NCI-H2227 treated with DMSO at 0.1 percent for 48 hours (cell line): ENCODE results near the gene DNAH17.

Experiments used
- DNase-seq: peaks from one replicate; lab custom pipeline; 2025; lab: John Stamatoyannopoulos, UW

The DNAH17 gene

DNA sequence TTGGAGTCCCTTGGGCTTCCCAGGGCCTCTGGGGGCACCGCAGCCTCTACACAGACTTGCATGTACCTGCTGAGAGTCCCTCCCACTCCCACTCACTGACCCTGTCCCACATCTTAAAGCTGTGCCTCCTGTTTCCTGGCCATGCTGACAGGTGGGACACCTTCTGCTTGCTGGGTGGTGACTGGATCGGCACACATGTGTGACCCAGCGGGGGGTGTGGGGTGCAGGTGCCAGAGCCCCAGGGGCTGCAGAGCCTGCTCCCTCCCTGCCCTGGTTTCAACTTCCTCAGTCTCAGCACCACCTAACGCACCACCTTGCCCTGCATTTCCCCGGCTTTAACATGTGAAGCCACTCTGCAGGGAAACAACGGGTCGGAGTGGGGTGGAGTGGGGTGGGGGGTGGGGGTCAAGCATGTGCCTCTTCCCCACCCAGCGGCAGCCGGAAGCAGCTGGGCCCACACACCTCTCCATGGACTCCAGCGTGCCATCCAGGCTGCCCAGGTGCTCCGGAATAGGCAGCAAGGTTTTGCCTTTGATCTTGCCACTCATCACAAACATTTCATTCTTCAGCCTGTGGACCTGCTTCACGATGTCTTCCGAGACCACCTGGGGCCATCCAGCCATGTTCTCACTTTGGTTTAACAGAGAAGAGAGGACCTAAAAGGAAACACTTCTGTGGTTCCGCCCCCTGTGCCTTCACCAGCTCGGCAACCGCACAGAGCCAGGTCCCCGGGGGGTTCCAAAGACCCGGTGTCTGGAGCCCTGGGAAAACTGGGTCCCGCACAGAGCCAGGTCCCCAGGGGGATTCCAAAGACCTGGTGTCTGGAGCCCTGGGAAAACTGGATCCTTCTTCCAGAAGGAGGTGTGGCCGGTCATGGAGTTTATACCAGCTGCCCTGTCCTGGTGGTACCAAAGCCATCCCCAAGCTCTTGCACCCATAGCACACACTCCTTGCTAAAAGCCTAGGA, 4.7 kb downstream of the DNAH17 start:
- no peak for DNase-seq

DNA sequence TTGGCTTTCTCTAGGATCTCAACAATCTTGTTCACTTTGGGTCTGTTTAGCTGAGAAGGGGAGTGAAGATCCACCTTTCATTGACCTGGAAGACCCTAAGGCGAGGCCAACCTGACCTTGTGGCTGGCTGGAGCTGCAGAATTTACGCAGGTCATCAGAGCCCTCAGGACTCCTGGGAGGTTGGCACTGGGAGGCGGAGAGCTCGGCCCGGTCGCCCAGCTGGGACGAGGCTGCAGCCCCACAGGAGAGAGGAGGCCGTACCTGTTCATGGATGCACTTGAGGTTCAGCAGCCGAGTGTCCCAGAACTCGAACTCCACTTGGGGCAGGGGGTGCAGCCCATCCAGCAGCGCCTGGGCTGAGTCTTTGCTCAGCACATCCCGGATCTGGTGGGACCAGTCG, 5.9 kb downstream of the DNAH17 start:
- DNase-seq, result no peak

DNA sequence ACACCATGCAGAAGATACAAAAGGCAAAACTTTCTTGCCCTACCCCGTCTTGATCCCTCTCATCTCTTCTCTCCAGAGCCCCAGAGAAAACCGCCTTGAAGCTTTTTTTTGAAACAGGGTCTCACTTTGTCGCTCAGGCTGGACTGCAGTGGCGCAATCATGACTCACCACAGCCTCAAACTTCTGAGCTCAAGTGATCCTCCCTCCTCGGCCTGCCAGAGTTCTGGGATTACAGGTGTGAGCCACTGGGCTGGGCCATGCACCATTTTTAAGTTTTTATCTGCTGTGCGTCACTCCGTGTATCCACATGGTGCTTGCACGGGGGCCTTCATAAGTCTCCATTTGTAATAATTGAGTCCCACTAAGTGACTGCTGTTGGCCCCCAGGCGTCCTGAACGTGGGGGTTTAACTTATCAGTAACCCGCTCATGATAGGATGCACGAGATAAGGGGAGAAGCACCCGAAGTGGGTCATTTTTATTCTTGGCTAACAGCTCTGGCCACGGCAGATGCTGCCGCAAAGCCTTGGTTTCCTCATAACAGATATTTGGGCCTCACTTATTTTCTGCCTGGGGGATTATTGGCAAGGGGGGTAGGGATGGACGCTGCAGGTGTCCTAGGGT, 8.6 kb downstream of the DNAH17 start:
- no peak for DNase-seq

DNA sequence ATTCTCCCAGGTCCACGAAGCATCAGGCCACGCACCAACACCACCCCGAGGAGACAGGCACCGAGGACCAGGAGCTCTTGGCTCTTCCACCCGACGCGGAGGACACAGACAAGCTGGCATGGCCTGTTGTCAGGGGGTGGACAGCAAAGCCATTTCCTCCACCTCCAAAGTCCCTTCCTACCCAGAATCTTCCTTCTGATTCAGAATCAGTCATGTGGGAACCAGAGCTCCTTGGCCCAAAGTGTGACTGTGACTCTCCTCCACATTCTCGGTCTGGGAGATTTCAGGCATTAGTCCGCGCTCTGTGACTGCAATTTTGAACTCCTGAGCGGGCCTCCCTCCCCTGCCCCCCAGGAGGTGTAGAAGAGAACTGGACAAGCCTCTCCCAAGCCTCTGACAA, 9.2 kb downstream of the DNAH17 start:
- DNase-seq, result no peak

DNA sequence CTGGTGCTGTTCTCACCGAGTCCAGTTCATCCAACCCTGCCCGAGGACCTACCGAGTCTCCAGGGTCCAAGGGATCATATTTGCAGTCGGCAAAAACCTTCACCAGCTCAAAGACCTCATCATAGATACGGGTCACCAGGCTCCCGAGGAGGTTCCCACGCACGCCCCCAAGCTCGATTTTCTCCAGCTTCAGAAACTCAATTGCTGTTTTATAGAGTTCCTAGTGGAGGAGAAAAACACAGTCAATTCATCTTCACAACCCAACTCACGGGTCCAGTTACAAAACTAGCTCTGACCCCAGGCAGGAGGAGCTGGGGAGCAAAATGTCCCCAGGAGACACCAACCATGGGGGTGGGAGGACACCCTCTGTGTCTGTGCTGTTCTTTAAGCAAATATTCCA, 10.2 kb downstream of the DNAH17 start:
- no peak for DNase-seq

DNA sequence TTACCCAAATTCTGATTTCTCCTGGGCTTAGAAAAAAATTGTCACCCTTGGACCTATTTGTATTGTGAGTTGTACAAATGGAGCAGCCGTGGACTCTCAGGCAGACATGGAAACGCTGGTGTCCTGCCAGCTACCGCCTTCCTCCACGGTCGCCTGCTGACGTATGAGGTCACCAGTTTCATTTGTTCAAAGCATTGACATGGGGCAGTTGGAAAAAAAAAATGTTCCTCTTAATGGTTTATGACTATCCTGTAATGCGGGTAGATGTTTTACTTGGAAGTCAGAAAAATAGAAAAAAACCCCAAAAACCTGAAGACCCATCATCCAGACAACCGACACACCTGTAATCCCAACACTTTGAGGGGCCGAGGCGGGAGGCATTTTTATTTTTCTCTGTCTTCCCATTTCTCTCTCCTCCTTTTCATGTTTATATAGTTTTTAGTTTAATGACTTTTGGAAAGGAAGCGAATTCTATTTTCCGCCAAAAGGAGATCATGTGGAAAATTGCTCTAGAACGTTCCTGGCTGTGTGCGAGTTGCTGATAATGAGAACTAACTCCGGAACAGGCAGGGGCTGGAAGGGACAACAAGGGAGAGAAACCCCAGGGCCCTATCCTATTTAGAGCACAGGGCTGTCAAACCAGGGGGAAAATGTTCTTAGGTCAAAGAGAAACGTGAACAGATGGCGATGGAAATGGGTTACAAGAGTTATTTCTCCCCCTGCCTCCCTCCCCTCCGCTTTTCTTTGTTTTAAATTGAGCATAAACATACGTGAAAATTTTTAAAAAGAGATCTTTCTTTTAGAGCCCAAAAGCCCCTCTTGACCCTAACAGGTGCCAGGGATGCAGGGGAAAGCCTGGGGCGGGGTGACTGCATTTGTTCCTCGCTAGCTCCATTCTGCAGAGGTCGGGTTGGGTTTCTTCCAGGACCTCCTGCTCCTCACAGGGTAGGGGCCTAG, 13.7 kb downstream of the DNAH17 start:
- no peak for DNase-seq

DNA sequence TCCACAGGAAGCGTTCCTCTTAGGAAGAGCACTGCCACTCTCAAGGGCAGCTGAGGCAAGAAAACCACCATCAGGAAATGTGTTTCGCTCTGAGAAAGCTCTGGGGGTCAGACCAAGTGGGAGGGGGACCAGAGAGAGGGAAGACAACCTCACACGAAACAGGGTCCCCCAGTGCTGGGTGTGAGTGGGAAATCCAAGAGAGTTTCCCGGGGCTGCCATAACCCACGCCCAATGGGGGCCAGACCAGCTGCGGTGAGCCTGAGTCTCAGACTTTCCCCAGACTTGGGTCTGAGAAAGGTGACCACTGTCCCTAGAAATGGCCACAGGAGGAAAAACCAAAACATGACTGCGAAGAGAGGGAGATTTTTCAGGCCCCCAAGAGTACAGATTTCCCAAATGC, 14.5 kb downstream of the DNAH17 start:
- DNase-seq, result no peak

DNA sequence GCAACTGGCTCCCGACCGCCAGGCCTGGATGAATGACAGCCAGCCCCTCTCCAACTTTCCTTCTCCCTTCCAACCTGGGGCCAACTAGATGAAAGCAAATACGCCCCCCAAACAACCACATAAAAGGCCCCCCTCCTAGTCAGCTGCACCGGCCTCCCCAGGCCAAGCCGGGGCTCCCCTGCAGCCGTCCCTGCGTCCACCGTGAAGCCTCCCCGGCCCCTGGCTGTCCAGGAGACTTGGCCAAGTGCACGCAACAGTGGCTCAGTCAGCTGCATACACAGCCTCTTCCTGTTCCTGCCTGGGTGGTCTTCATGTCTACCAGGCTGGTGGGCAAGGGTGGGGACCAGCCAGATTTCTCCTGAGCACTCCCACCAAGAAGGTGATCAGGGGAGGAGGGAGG, 16.0 kb downstream of the DNAH17 start:
- DNase-seq, result no peak

DNA sequence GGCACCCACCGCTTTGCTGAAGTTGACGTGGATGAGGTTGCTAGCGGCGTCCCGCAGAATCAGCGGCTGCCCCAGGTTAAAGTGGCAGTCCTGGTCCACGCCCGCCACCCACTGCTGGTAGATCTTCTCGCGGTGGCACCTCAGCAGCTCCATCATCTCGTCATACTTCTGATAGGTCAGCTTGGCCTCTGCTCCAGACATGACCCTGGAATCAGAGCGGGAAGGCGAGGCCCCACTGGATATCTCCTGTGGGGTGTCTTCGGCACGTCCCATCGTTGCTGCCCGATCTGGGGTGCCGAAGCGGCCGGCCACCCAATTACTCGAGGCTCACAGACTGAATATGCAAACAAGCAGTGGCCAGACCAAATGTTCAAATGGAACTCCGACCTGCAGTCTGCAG, 16.5 kb downstream of the DNAH17 start:
- DNase-seq, result no peak

DNA sequence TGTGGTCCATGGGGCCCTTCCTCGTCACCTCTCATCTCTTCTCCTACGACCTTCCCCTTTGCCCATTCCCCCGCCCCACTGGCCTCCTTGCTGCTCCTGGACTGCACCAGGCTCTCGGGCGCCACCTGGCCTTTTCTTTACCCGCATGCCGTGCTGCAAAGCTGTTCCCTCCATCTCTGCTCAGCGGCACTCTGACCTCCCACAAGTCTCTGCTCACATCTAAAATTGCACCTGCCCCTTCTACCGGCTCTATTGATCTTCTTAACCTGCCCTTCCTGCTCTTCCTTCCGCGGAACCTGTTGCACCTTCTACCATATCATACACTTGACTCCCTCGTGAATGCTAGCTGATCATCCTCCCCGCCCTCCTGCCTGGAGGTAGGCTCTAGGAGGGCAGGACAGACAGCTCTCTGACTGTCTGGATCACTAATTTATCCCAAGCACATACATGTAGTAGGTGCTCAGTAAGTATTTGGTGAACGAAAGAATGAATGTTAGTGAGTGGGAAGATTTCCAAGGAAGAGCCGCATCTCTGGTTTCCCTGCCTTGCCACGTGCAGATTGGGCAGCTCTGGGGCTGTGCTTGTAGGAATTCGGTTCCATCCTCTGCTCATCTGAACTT, 17.3 kb downstream of the DNAH17 start:
- no peak for DNase-seq

DNA sequence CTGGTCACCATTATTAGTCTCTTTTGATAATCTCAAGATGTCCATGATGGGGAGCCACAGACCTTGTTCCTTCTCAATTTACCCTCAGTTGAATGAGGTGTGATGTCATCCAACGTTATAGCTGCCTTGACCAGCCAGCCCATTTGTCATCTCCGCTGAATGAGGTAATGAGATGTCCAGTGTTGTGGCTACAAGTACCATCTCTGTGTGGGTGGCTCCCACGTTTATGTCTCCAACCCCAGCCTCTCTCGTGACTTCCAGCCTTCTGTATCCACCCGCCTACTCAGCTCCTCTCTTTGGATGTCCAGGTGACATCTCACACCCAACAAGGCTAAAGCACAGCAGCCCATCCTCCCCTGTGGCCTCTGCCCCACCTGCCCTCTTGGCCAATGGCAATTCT, 18.2 kb downstream of the DNAH17 start:
- DNase-seq, result no peak

DNA sequence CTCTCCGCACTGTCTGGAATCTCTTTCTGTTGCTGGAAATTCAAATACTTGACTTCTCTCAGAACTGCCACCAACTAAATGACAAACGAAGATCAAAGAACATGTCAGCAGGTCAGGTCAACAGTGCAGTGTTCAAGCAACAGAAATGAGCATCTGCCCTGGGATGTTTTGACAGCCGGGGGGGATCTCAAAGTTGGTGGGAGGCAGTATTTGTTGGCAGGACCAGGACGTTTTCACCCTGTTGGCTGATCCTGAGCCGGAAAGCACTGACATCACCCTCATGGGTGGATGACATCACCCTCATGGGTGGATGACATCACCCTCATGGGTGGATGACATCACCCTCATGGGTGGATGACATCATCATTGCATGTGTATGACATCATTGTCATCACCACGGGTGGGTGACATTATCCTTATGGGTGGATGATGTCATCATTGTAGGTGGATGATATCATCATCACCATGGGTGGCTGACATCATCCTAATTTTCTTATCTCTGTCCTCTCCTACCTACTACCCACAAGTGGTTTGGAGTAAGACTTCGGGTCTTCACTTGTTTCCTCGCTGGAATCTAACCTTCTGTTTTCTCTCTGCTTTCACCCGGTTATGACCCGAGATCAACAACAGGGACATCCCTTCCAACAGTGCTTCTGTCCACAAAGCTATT, 18.9 kb downstream of the DNAH17 start:
- no peak for DNase-seq

DNA sequence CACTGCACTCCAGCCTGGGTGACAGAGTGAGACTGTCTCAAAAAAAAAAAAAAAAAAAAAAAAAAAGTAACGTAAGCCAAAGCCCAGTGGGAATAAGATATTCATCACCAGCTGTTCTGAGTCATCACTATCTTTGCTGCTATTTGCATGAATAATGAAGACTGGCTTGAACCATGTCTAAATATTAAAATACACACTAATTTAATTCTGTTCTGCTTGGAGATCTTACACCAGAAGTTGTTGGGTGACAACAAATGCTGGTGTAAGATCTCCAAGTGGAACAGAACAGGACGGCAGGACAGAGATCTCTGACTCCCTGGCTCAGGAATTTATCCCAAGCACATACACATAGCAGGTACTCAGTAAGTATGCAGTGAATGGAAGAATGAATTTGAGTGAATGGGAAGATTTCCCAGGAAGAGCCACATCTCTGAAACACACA, 19.6 kb downstream of the DNAH17 start:
- DNase-seq, result no peak

DNA sequence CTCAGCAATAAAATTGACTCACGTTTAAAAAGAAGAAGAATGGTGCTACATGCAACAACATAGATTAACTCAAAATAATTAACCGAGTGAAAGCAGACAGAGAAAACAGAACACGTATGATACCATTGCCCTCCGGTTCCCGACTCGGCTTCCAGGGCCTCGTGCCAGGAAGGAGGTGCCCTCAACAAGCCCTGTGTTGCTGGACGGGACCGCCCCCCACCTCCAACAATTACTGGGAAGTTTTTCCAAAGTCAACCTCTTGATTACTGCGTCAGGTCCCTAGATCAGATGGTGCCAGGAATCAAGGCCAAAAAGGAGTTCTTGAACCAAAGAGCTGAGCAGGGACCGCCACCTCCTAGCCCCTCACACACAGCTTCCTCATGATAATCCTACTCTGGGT, 20.4 kb downstream of the DNAH17 start:
- no peak for DNase-seq

DNA sequence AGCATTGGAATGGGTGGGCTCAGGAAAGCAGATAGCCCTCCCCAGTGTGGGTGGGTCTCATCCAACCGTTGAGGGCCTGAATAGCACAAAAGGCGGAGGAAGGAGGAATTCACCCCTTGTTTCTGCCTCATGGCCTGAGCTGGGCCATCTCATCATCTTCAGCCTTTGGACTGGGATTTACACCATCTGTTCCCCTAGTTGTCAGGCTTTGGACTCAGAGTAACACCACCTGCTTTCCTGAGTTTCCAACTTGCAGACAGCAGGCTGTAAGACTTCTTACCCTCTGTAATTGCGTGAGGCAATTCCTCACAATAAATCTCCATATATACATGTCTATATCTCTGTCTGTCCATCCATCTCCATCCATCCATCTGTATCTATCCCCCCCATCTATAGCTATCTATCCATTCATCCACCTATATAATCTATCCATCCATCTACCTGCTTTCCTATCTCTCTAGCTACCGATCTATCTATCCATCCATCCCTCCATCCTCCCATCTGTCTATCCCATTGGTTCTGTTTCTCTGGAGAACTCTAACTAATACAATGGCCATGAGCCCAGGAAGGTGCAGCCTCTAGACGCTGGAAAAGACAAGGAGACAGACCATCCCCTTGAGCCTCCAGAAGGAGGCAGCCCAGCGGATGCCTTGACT, 21.3 kb downstream of the DNAH17 start:
- no peak for DNase-seq

DNA sequence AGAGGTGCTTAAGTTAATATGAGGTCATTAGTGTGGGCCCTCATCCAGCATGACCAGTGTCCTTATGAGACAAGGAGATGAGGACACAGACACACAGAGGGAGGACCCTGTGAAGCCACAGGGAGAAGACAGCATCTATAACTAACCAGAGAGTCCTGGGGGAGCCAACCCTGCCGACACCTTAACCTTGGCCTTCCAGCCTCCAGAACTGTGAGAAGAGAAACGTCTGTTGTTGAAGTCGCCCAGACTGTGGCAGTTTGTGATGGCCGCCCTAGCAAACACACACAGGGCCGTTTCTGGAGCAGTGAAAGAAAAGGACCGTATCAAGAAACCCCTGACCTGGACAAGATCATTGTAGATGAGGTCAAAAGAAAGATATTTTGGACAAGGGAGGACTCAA, 26.7 kb downstream of the DNAH17 start:
- DNase-seq, result no peak

DNA sequence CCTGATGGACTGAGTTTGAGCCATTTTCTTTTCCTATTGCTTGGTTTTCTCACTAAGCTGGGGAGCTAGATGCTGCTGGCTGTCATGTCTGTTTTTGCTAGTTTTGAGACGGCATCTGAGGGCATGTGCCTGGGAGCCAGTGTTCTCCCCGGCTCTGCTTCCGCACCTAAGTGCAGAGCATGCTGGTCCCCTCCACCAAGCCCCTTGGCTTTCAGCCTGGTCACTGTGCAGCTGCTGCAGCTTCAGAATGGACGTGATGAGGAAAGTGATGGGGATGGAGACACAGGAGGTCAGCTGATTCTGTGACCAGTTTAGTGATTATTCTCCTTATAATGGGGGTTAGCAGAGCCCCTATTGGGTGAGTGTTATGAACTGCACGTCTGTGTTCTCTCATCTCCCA, 28.5 kb downstream of the DNAH17 start:
- DNase-seq, result no peak

DNA sequence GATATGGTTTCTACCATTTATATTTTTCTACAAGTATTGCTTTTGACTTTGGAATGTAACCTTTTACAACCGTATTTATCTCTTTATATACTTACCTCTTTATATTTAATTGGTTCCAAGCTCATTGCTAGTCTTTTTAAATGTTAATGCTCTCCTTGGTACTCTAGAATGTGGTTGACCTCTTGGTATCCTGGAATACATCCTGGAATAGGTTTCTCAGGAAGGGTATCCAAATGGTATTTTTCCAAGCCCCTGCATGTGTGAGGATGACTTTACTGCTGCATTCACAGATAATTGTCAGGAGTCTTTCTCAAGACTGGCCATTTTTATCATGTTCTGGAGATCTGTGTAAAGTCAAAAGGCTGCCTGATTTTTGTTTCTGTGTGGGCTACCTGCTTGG, 30.2 kb downstream of the DNAH17 start:
- DNase-seq, result no peak

DNA sequence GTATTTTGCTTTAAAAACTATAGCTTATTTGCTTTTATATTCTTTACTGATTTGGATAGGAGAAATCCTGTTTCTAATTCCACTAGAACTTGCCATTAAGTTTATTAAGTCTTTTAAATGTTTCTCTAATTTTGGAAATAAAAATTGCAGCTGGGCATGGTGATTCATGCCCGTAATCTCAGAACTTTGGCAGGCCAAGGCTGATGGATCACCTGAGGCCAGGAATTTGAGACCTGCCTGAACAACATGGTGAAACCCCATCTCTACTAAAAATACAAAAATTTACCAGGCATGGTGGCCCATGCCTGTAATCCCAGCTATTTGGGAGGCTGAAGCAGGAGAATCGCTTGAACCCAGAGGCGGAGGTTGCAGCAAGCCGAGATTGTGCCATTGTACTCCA, 30.7 kb downstream of the DNAH17 start:
- no peak for DNase-seq

DNA sequence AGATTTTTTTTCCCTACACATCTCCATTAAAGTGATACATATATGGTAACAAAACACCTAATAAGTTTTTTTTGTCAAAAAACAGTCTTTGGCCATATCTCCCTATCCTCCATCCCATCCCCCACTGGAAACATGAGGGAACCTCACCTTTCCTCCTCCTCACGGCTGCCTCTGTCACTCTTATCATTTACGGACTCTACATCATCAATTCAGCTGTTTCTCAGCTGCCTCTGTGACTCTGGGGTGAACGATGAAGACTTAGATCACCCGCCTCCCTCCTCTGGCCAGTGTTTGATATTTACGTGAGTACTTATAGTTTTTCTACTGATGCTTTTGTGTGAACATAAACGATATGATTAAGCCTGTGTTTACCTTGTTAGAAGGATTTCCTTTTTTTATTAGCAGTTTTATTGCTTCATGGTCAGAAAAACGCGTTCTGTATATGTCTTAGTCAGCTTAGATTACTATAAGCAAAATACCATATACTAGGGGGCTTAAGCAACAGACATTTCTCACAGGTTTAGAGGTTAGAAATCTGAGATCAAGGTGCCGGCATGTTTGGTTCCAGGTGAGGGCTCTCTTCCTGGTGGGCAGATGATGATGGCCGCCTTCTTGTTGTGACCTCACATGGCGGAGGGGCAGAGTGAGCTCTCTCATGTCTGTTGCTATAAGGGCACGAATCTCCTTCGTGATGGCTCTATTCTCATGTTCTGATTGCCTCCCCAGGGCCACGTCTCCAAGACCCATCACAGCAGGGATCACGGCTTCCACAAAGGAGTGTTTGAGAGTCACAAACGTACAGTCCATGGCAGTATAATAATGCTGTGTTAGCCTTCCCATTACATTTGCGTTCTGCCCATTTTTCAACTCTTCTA, 32.1 kb downstream of the DNAH17 start:
- DNase-seq, result no peak
